KOPT-K1 (cell line): ENCODE measurements around the gene PRKAG2.

Source experiments
- H3K27ac ChIP-seq: fragments of 200-600 bp; sonication (generic); 2 replicates; pipeline ENCODE4 v1.5.1; 2016; ENCODE audit warnings: antibody characterized with exemption, mild to moderate bottlenecking, low read depth, low read length; ENCODE audit not compliant: poor library complexity, severe bottlenecking
- H3K36me3 ChIP-seq: fragments of 200-600 bp; sonication (generic); 2 replicates; pipeline ENCODE4 v1.5.1; 2017; ENCODE audit warnings: antibody characterized with exemption, mild to moderate bottlenecking, low read length, moderate library complexity; ENCODE audit not compliant: insufficient read depth
- H3K9me3 ChIP-seq: fragments of 200-600 bp; sonication (generic); 2 replicates; pipeline ENCODE4 v1.5.1; 2017; ENCODE audit warnings: antibody characterized with exemption, low read length, mild to moderate bottlenecking; ENCODE audit not compliant: insufficient read depth, poor library complexity, severe bottlenecking

Gene PRKAG2

GRCh38 chr7:151866761-151867655, 9.9 kb downstream of the PRKAG2 start:
- no peaks in the 10 kb centered on the region for H3K36me3 ChIP-seq
- H3K9me3 ChIP-seq = no peaks in the 10 kb centered on the region
- no peak overlapping the region for H3K27ac ChIP-seq

DNA sequence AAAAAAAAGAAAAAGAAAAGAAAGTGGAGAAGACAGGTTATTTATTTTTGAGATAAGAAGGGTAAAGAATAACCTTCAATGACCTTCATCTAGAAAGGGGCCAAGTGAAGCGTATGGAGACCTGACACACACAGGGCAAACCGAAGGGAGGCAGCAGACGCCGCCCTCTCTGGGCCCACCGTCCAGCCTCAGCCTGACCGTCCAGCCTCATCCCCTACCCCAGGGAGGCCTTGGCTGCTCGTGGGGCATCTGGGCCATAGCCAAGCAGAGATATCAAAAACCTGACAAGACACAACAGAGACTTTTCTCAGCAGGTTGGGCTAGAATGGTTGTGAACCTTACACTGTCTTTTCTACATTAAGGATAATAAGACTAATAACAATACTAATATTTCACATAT, 10.9 kb downstream of the PRKAG2 start:
- Histone ChIP-seq H3K9me3 (no peaks in the 10 kb centered on the region), H3K36me3 (no peaks in the 10 kb centered on the region), H3K27ac (no peak overlapping the region)

DNA sequence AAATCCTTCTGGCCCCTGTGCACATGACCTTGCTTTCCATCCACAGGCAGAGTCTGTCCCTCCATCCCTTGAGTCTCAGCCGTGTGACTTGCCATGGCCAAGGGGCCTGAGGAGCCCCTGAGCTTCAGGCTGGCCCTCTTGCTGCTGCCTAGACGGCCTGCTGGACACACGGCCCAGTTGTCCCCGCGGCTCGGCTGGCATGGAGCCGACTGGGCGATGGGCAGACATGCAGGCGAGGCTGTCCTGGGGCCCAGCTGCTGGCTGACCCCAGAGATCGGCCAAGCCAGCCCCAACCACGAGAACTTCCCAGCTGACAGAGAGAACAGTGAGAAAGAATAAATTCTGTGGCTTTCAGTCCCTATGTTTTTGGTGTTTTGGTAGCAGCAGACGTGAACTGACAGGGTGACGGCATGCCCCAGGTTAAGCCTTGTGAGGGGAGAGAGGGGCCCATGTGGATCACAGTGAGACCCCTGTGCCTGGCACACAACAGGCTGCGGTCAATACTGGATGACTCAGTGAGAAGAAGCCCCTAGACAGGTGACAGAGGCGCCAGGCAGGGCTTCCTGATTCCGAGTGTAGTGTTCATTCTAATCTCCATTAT, 11.7 kb downstream of the PRKAG2 start:
- no peak overlapping the region for H3K27ac ChIP-seq
- no peaks in the 10 kb centered on the region for H3K9me3 ChIP-seq
- H3K36me3 ChIP-seq = no peaks in the 10 kb centered on the region

- no peaks in the 10 kb centered on the region for H3K9me3 ChIP-seq
Measured at GRCh38 chr7:151864561-151864960, 12.4 kb downstream of the PRKAG2 start.

DNA sequence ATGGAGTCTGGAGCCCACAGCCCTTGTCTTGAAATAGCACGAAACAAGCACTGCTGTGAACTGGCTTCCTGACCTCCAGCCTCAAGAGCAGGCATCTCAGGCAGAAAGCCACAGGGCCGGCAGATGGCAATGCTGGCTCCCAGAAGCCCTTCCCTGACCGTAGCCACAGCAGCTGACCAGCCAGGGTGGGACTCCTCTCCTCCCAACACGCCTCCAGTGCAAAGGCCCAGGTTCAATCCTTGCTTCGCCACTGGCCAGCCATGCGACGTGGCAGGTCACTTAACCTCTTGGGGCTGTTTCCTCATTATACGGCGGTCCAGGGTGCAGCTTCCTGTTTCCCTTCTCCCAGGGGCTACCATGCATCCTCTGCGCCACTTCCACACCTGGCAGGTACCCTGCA, 12.8 kb downstream of the PRKAG2 start:
- Histone ChIP-seq H3K27ac (no peak overlapping the region), H3K36me3 (no peaks in the 10 kb centered on the region), H3K9me3 (no peaks in the 10 kb centered on the region)

More at GRCh38 chr7:151864561-151864960, 12.4 kb downstream of the PRKAG2 start:
- H3K27ac ChIP-seq = no peak overlapping the region
- H3K36me3 ChIP-seq = no peaks in the 10 kb centered on the region

DNA sequence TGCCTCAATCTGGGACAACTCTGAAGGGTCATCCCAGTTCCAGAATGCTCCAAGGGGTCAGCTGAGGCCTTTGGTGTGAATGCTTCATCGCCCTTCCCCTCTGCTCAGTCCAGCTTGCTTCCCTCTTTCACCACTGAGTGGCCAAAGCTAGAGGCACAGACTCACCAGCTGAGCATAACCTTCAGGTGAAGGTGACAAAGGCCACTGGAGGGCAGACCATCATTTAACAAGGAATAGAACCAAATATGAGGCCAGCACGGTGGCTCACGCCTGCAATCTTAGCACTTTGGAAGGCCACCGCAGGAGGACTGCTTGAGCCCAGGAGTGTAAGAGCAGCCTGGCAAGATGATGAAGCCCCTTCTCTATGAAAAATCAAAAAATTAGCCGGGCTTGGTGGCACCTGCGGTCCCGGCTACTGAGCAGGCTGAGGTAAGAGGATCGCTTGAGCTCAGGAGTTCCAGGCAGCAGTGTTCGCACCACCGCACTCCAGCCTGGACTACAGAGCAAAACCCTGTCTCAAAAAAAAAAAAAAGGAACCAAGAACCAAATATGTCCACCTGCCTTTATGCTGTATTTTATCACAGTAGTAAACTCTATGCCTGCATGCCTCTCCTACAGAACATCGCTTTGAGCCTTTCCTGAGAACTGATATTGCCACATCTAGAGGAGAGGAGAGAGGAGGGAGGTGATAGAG, 13.4 kb downstream of the PRKAG2 start:
- no peak overlapping the region for H3K27ac ChIP-seq
- no peaks in the 10 kb centered on the region for H3K36me3 ChIP-seq
- no peaks in the 10 kb centered on the region for H3K9me3 ChIP-seq

DNA sequence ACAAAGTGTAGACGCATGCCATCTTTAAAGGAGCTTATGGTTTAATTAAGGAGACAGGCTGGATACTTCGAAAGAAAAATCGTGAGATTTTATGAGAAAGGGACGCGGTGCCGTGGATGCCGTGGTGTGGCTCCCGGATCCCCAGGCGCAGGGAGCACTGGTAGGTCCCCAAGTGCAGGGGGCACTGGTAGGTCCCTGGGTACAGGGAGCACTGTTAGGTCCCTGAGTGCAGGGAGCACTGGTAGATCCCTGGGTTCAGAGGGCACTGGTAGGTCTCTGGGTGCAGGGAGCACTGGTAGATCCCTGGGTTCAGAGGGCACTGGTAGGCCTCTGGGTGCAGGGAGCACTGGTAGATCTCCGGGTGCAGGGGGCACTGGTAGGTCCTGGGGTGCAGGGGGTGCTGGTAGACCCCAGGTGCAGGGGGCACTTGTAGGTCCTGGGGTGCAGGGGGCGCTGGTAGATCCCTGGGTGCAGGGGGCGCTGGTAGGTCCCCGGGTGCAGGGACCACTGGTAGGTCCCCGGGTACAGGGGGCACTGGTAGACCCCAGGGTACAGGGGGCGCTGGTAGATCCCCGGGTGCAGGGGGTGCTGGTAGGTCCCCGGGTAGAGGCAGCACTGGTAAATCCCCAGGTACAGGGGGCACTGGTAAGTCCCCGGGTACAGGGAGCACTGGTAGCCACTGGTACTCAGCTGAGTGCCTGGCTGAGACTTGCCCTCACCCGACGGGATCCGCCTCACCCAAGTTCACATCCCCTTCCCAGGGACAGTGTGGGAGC, 14.1 kb downstream of the PRKAG2 start:
- no peaks in the 10 kb centered on the region for H3K9me3 ChIP-seq
- no peaks in the 10 kb centered on the region for H3K36me3 ChIP-seq

GRCh38 chr7:151861881-151862280, 15.0 kb downstream of the PRKAG2 start:
- no peaks in the 10 kb centered on the region for H3K9me3 ChIP-seq
- H3K27ac ChIP-seq = no peak overlapping the region
- H3K36me3 ChIP-seq = no peaks in the 10 kb centered on the region

More for the DNA sequence above, 14.1 kb downstream of the PRKAG2 start:
- H3K27ac ChIP-seq = no peak overlapping the region

- Histone ChIP-seq H3K36me3 (no peaks in the 10 kb centered on the region), H3K27ac (no peak overlapping the region)
Measured at GRCh38 chr7:151860771-151861170, 16.1 kb downstream of the PRKAG2 start.

DNA sequence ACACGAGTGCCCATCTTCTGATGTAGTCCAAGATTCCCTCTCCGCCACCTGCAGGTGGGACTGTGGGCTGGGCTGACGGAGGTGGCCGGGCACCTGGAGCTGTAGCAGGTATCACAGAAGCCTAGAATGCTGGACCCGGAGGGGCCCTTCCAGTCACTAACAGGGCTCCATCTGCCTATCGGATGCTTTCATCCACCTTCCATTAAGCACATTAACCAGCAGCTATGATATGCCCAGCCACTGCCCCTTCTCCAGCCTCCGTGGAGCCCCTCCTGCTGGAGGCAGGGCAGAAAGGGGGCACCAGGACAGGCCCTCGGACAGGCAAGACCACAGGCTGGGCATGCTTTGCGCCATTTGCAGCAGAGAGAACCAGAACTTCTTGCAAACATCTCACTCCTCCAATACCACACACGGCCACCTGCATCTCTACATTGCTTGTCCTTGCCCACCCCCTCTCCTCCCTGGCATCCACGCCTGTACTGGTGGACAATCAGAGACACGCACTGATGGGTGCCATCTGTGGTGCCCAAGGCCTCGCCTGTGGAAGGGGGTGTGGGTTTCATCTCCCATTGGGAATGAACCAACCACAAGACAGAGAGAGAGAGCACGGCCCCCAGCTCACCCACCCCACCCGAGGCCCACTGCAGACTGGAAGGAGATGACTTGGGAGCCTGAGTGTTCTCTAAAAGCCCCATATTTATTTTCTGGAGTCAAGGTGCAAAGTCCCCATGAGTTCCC, 16.8 kb downstream of the PRKAG2 start:
- Histone ChIP-seq H3K27ac (no peak overlapping the region), H3K36me3 (no peaks in the 10 kb centered on the region), H3K9me3 (no peaks in the 10 kb centered on the region)

More at GRCh38 chr7:151860771-151861170, 16.1 kb downstream of the PRKAG2 start:
- H3K9me3 ChIP-seq = no peaks in the 10 kb centered on the region

DNA sequence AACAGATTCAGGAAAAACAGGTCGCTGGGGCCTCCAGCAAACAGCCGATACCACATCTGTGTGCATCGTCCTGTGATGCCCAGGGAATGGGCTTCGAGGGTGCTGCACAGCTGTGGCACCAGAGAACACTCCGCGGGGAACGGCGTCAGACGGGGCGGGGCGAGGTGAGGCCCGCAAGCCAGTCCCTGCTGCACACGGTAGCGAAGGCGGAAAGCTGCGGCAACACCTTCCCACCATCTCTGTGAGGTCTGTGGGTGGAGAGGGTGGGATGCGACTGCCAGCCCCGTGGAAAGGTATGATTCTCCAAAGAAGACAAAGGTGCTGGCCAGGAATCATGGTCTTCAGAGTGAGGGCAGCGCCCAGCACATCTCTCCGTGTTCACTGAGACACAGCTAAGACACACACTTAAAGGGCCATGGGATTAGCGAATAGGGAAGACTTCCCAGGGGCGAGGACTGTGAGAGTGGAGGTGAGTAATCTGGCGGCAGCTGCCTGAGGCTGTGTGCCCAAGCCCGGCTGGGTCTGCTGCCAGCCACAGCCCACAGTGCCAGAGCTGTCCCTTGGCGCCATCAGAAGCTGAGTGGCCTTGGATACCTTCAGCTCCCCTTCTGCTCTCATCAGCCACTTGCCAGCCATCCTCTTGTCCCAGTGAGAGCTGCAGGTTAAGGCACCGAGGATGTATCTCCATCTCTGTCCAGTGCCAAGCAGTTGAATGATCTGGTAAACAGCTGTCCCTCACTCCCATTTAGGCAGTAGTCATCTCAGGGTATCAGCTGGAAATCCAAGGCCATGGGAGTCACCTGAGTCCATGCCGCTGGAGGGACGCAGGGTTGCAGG, 17.6 kb downstream of the PRKAG2 start:
- H3K9me3 ChIP-seq = no peaks in the 10 kb centered on the region
- H3K27ac ChIP-seq = no peak overlapping the region
- H3K36me3 ChIP-seq = no peaks in the 10 kb centered on the region

DNA sequence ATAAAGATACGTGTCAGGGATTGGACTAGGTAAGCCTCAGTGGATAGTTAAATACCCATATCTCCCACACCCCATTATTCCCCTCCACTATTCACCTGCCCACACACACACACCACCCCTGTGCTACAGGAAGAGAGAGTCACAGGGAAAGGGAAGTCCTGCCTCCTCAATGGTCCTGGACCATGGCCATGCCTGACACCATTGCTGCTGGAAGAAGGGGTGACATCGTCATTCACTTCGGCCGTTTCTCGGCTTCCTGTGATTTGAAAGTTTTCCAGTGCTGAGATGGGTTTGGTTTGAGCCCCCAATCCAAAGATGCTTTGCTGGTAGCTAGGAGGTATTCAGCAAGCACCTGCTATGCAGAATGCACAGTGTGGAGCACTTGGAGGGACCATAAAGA, 18.5 kb downstream of the PRKAG2 start:
- no peaks in the 10 kb centered on the region for H3K36me3 ChIP-seq
- H3K9me3 ChIP-seq = no peaks in the 10 kb centered on the region
- no peak overlapping the region for H3K27ac ChIP-seq

GRCh38 chr7:151857866-151858450, 19.0 kb downstream of the PRKAG2 start:
- H3K9me3 ChIP-seq = no peaks in the 10 kb centered on the region
- no peaks in the 10 kb centered on the region for H3K36me3 ChIP-seq
- H3K27ac ChIP-seq = no peak overlapping the region
